ENCODE results near the gene DDX42.

DNA sequence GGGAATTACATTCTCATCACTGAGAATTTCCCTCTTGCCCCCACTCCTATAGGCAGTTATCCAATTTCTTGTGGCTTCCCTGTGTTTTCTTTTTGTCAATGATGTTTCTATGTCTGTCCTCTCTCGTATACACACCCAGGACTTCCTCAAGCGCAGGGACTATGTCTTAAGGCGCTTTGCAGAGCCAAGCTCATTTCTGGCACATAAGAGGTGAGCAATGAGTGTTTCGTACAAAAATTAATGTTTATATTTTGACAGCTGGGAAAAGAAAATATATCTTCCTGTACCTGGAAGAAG, 947 bp downstream of the DDX42 start:
- TF ChIP-seq, protein P1, sequence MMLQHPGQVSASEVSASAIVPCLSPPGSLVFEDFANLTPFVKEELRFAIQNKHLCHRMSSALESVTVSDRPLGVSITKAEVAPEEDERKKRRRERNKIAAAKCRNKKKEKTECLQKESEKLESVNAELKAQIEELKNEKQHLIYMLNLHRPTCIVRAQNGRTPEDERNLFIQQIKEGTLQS (CRISPR knock-in tag; IDR thresholded peaks at IDR 0.05), result no peak
- TF ChIP-seq ZNF317 (CRISPR knock-in tag; IDR thresholded peaks at IDR 0.05) (no peak), RAD21 (CRISPR knock-in tag; IDR thresholded peaks at IDR 0.05) (no peak), ZFP36 (IDR thresholded peaks at IDR 0.05; ENCODE audit: borderline replicate concordance, low read depth, low read length, partially characterized antibody) (no peak), ZBTB7A (CRISPR knock-in tag; IDR thresholded peaks at IDR 0.05) (no peak)
